ENCODE measurements around the gene RASL10A. TPM values are rescaled to one million over a fixed set of nuclear protein-coding genes. Genes with fewer than 3 reads are reported as not detected.

RASL10A gene
- total RNA-seq, 2 donors from 2014 or later = 0.42 to 1.3 TPM

GRCh38 chr22:29300807-29301601 lies 14.5 kb downstream of the RASL10A start:
- no peak overlapping the region for H3K9ac ChIP-seq (ENCODE audit: low read depth in 2 of 2, low read length in 2 of 2)
- DNase-seq = no peak
- intact Hi-C loops (cut with DNase I) = no loop called here
- H3K27ac ChIP-seq = no peak overlapping the region
- TF ChIP-seq CTCF (IDR thresholded peaks at IDR 0.05) = no peak
- no peaks in the 10 kb centered on the region for H3K27me3 ChIP-seq
- H3K9me3 ChIP-seq = no peaks in the 10 kb centered on the region
- no peak overlapping the region for H3K4me3 ChIP-seq
- no peaks in the 10 kb centered on the region for H3K4me1 ChIP-seq
- H3K36me3 ChIP-seq = peaks cover 37% of the 10 kb centered on the region

GRCh38 chr22:29300467-29300806 lies 15.1 kb downstream of the RASL10A start:
- no peak for DNase-seq
- H3K27ac ChIP-seq = no peak overlapping the region
- intact Hi-C loops (cut with DNase I) = no loop called here
- no peaks in the 10 kb centered on the region for H3K27me3 ChIP-seq
- H3K4me1 ChIP-seq = no peaks in the 10 kb centered on the region
- no peaks in the 10 kb centered on the region for H3K9me3 ChIP-seq
- H3K36me3 ChIP-seq = peaks cover 43% of the 10 kb centered on the region
- no peak overlapping the region for H3K4me3 ChIP-seq
- H3K9ac ChIP-seq (ENCODE audit: low read depth in 2 of 2, low read length in 2 of 2) = no peak overlapping the region
- no peak for TF ChIP-seq CTCF (IDR thresholded peaks at IDR 0.05)

GRCh38 chr22:29299136-29299900 lies 16.2 kb downstream of the RASL10A start:
- H3K9me3 ChIP-seq = no peaks in the 10 kb centered on the region
- H3K4me3 ChIP-seq = no peak overlapping the region
- peaks cover 50% of the 10 kb centered on the region for H3K36me3 ChIP-seq
- no peak for DNase-seq
- intact Hi-C loops (cut with DNase I) = no loop called here
- TF ChIP-seq CTCF (IDR thresholded peaks at IDR 0.05) = no peak
- no peaks in the 10 kb centered on the region for H3K4me1 ChIP-seq
- no peak overlapping the region for H3K9ac ChIP-seq (ENCODE audit: low read depth in 2 of 2, low read length in 2 of 2)
- no peaks in the 10 kb centered on the region for H3K27me3 ChIP-seq
- no peak overlapping the region for H3K27ac ChIP-seq

GRCh38 chr22:29298641-29299040 lies 16.9 kb downstream of the RASL10A start:
- no peaks in the 10 kb centered on the region for H3K27me3 ChIP-seq
- H3K36me3 ChIP-seq = peaks cover 56% of the 10 kb centered on the region
- H3K4me1 ChIP-seq = no peaks in the 10 kb centered on the region
- no peak overlapping the region for H3K27ac ChIP-seq
- no peak overlapping the region for H3K9ac ChIP-seq (ENCODE audit: low read depth in 2 of 2, low read length in 2 of 2)
- no peak for TF ChIP-seq CTCF (IDR thresholded peaks at IDR 0.05)
- no peaks in the 10 kb centered on the region for H3K9me3 ChIP-seq
- H3K4me3 ChIP-seq = no peak overlapping the region
- intact Hi-C loops (cut with DNase I) = no loop called here
- no peak for DNase-seq

GRCh38 chr22:29292379-29292778 lies 23.1 kb downstream of the RASL10A start:
- H3K9ac ChIP-seq (ENCODE audit: low read depth in 2 of 2, low read length in 2 of 2) = no peak overlapping the region
- H3K9me3 ChIP-seq = no peaks in the 10 kb centered on the region
- H3K4me3 ChIP-seq = no peak overlapping the region
- intact Hi-C loops (cut with DNase I) = no loop called here
- no peak overlapping the region for H3K27ac ChIP-seq
- no peaks in the 10 kb centered on the region for H3K4me1 ChIP-seq
- peaks cover 57% of the 10 kb centered on the region for H3K36me3 ChIP-seq
- TF ChIP-seq CTCF (IDR thresholded peaks at IDR 0.05) = no peak
- H3K27me3 ChIP-seq = no peaks in the 10 kb centered on the region
- no peak for DNase-seq
